HEK293T (cell line): ENCODE data around the gene QPCTL.
A peak's percentile ranks its signal among the peaks of the same experiment; 100 is the strongest.

ENCODE experiments used
- CTCF ChIA-PET: fragments of 350-600 bp; formaldehyde crosslinking; extraction: SDS; loops from one replicate; lab custom pipeline; 2021; ENCODE audit warnings: antibody characterized with exemption, inconsistent platforms; lab: Yijun Ruan, JAX
- POLR2A ChIA-PET: fragments of 350-600 bp; formaldehyde crosslinking; extraction: SDS; loops from one replicate; lab custom pipeline; 2020; ENCODE audit warnings: antibody characterized with exemption, inconsistent platforms; lab: Yijun Ruan, JAX
- DNase-seq: peaks from one replicate; pipeline ENCODE4 v3.0.0; 2012; ENCODE audit warnings: mixed read lengths; ENCODE audit errors: extremely low spot score
- ARNT ChIP-seq: fragments of 450-650 bp; IDR thresholded peaks from 2 replicates; pipeline ENCODE4 v1.6.1; 2017; ENCODE audit warnings: mild to moderate bottlenecking
- BHLHE40 ChIP-seq: fragments of 450-650 bp; IDR thresholded peaks from 2 replicates; pipeline ENCODE4 v1.6.1; 2016; ENCODE audit warnings: mild to moderate bottlenecking, moderate library complexity, borderline replicate concordance
- CTBP1 ChIP-seq: fragments of 450-650 bp; IDR thresholded peaks from 2 replicates; pipeline ENCODE4 v1.6.1; 2016; ENCODE audit warnings: borderline replicate concordance
- ELF4 ChIP-seq: fragments of 450-650 bp; IDR thresholded peaks from 2 replicates; pipeline ENCODE4 v1.6.1; 2017; ENCODE audit warnings: antibody characterized with exemption
- FOXK2 ChIP-seq: fragments of 450-650 bp; IDR thresholded peaks from 2 replicates; pipeline ENCODE4 v1.6.1; 2016; ENCODE audit warnings: mild to moderate bottlenecking
- FOXM1 ChIP-seq: fragments of 450-650 bp; IDR thresholded peaks from 2 replicates; pipeline ENCODE4 v1.6.1; 2017; ENCODE audit warnings: mild to moderate bottlenecking, borderline replicate concordance
- HDGF ChIP-seq: fragments of 450-650 bp; IDR thresholded peaks from 2 replicates; pipeline ENCODE4 v1.6.1; 2017; ENCODE audit warnings: antibody characterized with exemption, borderline replicate concordance
- L3MBTL2 ChIP-seq: fragments of 450-650 bp; conservative IDR thresholded peaks from 2 replicates; pipeline ENCODE4 v1.6.1; 2016; ENCODE audit warnings: mild to moderate bottlenecking
- LEF1 ChIP-seq: fragments of 450-650 bp; IDR thresholded peaks from 2 replicates; pipeline ENCODE4 v1.6.1; 2017; ENCODE audit warnings: mild to moderate bottlenecking, borderline replicate concordance
- NFRKB ChIP-seq: fragments of 450-650 bp; IDR thresholded peaks from 2 replicates; pipeline ENCODE4 v1.6.1; 2016; ENCODE audit warnings: mild to moderate bottlenecking, moderate library complexity
- PKNOX1 ChIP-seq: fragments of 450-650 bp; IDR thresholded peaks from 2 replicates; pipeline ENCODE4 v1.6.1; 2016
- SP1 ChIP-seq: fragments of 450-650 bp; IDR thresholded peaks from 2 replicates; pipeline ENCODE4 v1.6.1; 2017
- SUZ12 ChIP-seq: fragments of 450-650 bp; IDR thresholded peaks from 2 replicates; pipeline ENCODE4 v1.6.1; 2016; ENCODE audit warnings: mild to moderate bottlenecking
- TARDBP ChIP-seq: fragments of 450-650 bp; IDR thresholded peaks from 2 replicates; pipeline ENCODE4 v1.6.1; 2016
- ZNF384 ChIP-seq: fragments of 450-650 bp; IDR thresholded peaks from 2 replicates; pipeline ENCODE4 v1.6.1; 2016

QPCTL gene

GRCh38 chr19:45730368-45731288, 38.2 kb downstream of the QPCTL start, which contains the start of gene FBXO46:
Gene FBXO46, minus strand, starts transcription at chr19:45730896. Its CDS starts 17,401 bp downstream, at chr19:45713495.
- TF ChIP-seq ELF4, result peak; percentile 98
- no peak for TF ChIP-seq NFRKB
- DNase-seq, result peak; percentile 96
- ChIA-PET POLR2A (interaction anchor here (0.8 to 3.5 kb wide), 9 partner anchors 9 to 43 kb away, joined by 3 to 37 read pairs (median 5); partner anchors contain the start of genes QPCTL, SIX5 and SNRPD2), CTCF (interaction anchor here (0.7 to 2.3 kb wide), 3 partner anchors 14 to 398 kb away, joined by 3 to 12 read pairs (median 3); partner anchors contain the start of genes QPCTL and SNRPD2)

GRCh38 chr19:45733160-45733810, 40.8 kb downstream of the QPCTL start, which contains the start of gene MEIOSIN:
Gene MEIOSIN, plus strand, starts transcription at chr19:45733439. Its CDS starts 1,938 bp downstream, at chr19:45735377.
- DNase-seq, result no peak
- TF ChIP-seq CTBP1, result no peak
- no peak for TF ChIP-seq SP1
- TF ChIP-seq LEF1, result no peak
- TF ChIP-seq FOXK2, result no peak
- TF ChIP-seq NFRKB, result no peak
- TF ChIP-seq BHLHE40, result no peak
- no peak for TF ChIP-seq FOXM1
- no peak for TF ChIP-seq ARNT
- TF ChIP-seq TARDBP, result no peak
- no peak for TF ChIP-seq ELF4
- no peak for TF ChIP-seq HDGF
- TF ChIP-seq PKNOX1, result no peak
- no peak for TF ChIP-seq L3MBTL2
- ChIA-PET POLR2A (interaction anchor here (1.9 kb wide), 1 partner anchor 42 kb away, joined by 6 read pairs; the partner anchor contains the start of genes QPCTL and SNRPD2), CTCF (no interaction called here)

GRCh38 chr19:45739498-45740439, 47.3 kb downstream of the QPCTL start:
- POLR2A ChIA-PET, result interaction anchor here (1.5 to 2.2 kb wide), 2 partner anchors 10 to 28 kb away, joined by 4 to 9 read pairs; partner anchors contain the start of gene FBXO46
- DNase-seq, result no peak
- TF ChIP-seq CTBP1, result no peak
- no peak for TF ChIP-seq ZNF384
- TF ChIP-seq PKNOX1, result no peak
- TF ChIP-seq L3MBTL2, result no peak
- TF ChIP-seq FOXM1, result no peak
- no peak for TF ChIP-seq SP1
- TF ChIP-seq SUZ12, result no peak
- no peak for TF ChIP-seq FOXK2
- TF ChIP-seq NFRKB, result no peak
- CTCF ChIA-PET, result no interaction called here

- no peak for TF ChIP-seq PKNOX1
- no peak for TF ChIP-seq BHLHE40
- TF ChIP-seq TARDBP, result no peak
- TF ChIP-seq ZNF384, result no peak
- no peak for TF ChIP-seq LEF1
- no peak for TF ChIP-seq CTBP1
- TF ChIP-seq NFRKB, result no peak
- TF ChIP-seq HDGF, result no peak
- TF ChIP-seq SUZ12, result no peak
- TF ChIP-seq ELF4, result no peak
- no peak for TF ChIP-seq FOXK2
- no peak for TF ChIP-seq SP1
- no peak for TF ChIP-seq ARNT
- CTCF ChIA-PET, result no interaction called here
- POLR2A ChIA-PET, result interaction anchor here (0.7 to 1.2 kb wide), 3 partner anchors 8 to 27 kb away, joined by 3 read pairs; partner anchors contain the start of gene SIX5
- no peak for DNase-seq
These were observed 50.5 kb downstream of the QPCTL start for GRCh38 chr19:45742969-45743368.

- CTCF ChIA-PET, result no interaction called here
- POLR2A ChIA-PET, result no interaction called here
- TF ChIP-seq LEF1 (no peak), PKNOX1 (no peak), FOXK2 (no peak)
- DNase-seq, result no peak
These were observed 53.1 kb downstream of the QPCTL start for GRCh38 chr19:45745606-45746005.
